Fibroblast of pulmonary artery (primary cell): ENCODE measurements around the gene TTC9C.

Source experiments
- DNase-seq: peaks from one replicate; pipeline ENCODE4 v3.0.0-alpha.2; 2010; ENCODE audit warnings: low read depth
- H3K4me3 ChIP-seq: replicated peaks from 2 replicates; pipeline ENCODE4 v1.5.1; 2011; ENCODE audit warnings: low read depth, mild to moderate bottlenecking, control low read depth, low read length, moderate library complexity
- CTCF ChIP-seq: IDR thresholded peaks from 2 replicates; pipeline ENCODE4 v1.5.1; 2011; ENCODE audit warnings: mild to moderate bottlenecking, control low read depth, low read length, inconsistent platforms; ENCODE audit errors: missing control alignments

TTC9C gene

GRCh38 chr11:62728171-62728988 lies at the start of gene TTC9C:
Gene TTC9C, plus strand, starts transcription at chr11:62728486. Its CDS starts 363 bp downstream, at chr11:62728849.
- TF ChIP-seq CTCF: no peak

GRCh38 chr11:62678770-62679696 lies 49.3 kb upstream of the TTC9C start, which contains the start of gene UBXN1:
Gene UBXN1, minus strand, starts transcription at chr11:62679073. Its CDS starts 150 bp downstream, at chr11:62678923.
- no peak for TF ChIP-seq CTCF
- peak within 1 kb of the TSS; percentile 95 for H3K4me3 ChIP-seq
- DNase-seq: peak; percentile 92

More at GRCh38 chr11:62728171-62728988, at the start of gene TTC9C:
- H3K4me3 ChIP-seq: peak within 1 kb of the TSS; percentile 71
- peak; percentile 84 for DNase-seq

GRCh38 chr11:62680825-62681240 lies 47.5 kb upstream of the TTC9C start:
- H3K4me3 ChIP-seq: no peak overlapping the region
- peak; percentile 67 for TF ChIP-seq CTCF
- peak; percentile 88 for DNase-seq

GRCh38 chr11:62682518-62682917 lies 45.8 kb upstream of the TTC9C start:
- no peak overlapping the region for H3K4me3 ChIP-seq
- no peak for DNase-seq
- no peak for TF ChIP-seq CTCF

- DNase-seq: no peak
- TF ChIP-seq CTCF: no peak
- H3K4me3 ChIP-seq: no peak overlapping the region
Measured at GRCh38 chr11:62687508-62688396, 40.5 kb upstream of the TTC9C start.

- no peak overlapping the region for H3K4me3 ChIP-seq
- no peak for DNase-seq
- no peak for TF ChIP-seq CTCF
Measured at GRCh38 chr11:62688491-62688890, 39.8 kb upstream of the TTC9C start.
